ENCODE results near the gene TCEAL7. TPM values are rescaled to one million over a fixed set of nuclear protein-coding genes. Genes with fewer than 3 reads are reported as not detected.

Gene TCEAL7
- total RNA-seq (1 to 10 TPM in 1 of 2 donors, under 1 TPM in 1; 0.59 to 1.1 TPM), polyA plus RNA-seq (under 1 TPM; 0.49 to 0.54 TPM)

GRCh38 chrX:103329991-103330390 is at the start of gene TCEAL7:
TSS of gene TCEAL7 (plus strand) at chrX:103330239. CDS start at chrX:103331404, 1,165 bp downstream.
- DNase-seq (ENCODE audit: low spot score), result no peak
- H3K27me3 ChIP-seq (ENCODE audit: control insufficient read depth in 4 of 4, insufficient read depth in 4 of 4, low read length in 3 of 4), result peaks cover 0 to 3% (median 0%) of the 10 kb centered on the region in 4 donors
- H3K4me1 ChIP-seq (ENCODE audit: control insufficient read depth in 4 of 4, insufficient read depth in 4 of 4, low read length in 3 of 4), result no peaks in the 10 kb centered on the region
- no peaks in the 10 kb centered on the region for H3K9me3 ChIP-seq (ENCODE audit: control insufficient read depth in 4 of 4, low read length in 3 of 4)
- H3K36me3 ChIP-seq (ENCODE audit: control insufficient read depth in 4 of 4, insufficient read depth in 3 of 4, low read depth in 1 of 4, low read length in 3 of 4), result no peaks in the 10 kb centered on the region
- H3K4me3 ChIP-seq (ENCODE audit: low read depth in 1 of 3, low read length in 3 of 3), result no peak within 1 kb of the TSS
- H3K27ac ChIP-seq (ENCODE audit: low read depth in 1 of 2, low read length in 2 of 2), result no peak within 1 kb of the TSS
- TF ChIP-seq FOXA1 (IDR thresholded peaks at IDR 0.05), result no peak
- TF ChIP-seq TAF1 (conservative IDR thresholded peaks at IDR 0.05), result no peak
- TF ChIP-seq FOXA2 (IDR thresholded peaks at IDR 0.05), result no peak
- TF ChIP-seq ATF3 (IDR thresholded peaks at IDR 0.05), result no peak
- no peak for TF ChIP-seq NR2F2 (IDR thresholded peaks at IDR 0.05)
- TF ChIP-seq JUND (IDR thresholded peaks at IDR 0.05), result no peak
- TF ChIP-seq, protein P1, sequence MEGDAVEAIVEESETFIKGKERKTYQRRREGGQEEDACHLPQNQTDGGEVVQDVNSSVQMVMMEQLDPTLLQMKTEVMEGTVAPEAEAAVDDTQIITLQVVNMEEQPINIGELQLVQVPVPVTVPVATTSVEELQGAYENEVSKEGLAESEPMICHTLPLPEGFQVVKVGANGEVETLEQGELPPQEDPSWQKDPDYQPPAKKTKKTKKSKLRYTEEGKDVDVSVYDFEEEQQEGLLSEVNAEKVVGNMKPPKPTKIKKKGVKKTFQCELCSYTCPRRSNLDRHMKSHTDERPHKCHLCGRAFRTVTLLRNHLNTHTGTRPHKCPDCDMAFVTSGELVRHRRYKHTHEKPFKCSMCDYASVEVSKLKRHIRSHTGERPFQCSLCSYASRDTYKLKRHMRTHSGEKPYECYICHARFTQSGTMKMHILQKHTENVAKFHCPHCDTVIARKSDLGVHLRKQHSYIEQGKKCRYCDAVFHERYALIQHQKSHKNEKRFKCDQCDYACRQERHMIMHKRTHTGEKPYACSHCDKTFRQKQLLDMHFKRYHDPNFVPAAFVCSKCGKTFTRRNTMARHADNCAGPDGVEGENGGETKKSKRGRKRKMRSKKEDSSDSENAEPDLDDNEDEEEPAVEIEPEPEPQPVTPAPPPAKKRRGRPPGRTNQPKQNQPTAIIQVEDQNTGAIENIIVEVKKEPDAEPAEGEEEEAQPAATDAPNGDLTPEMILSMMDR (IDR thresholded peaks at IDR 0.05; ENCODE audit: low read depth, low read length, missing input control), result no peak
- TF ChIP-seq HNF4G (IDR thresholded peaks at IDR 0.05), result no peak
- no peak for TF ChIP-seq EGR1 (IDR thresholded peaks at IDR 0.05; ENCODE audit: low read depth in 2 of 2)
- TF ChIP-seq YY1 (IDR thresholded peaks at IDR 0.05), result no peak
- no peak for TF ChIP-seq RAD21 (IDR thresholded peaks at IDR 0.05)
- TF ChIP-seq, protein P2, sequence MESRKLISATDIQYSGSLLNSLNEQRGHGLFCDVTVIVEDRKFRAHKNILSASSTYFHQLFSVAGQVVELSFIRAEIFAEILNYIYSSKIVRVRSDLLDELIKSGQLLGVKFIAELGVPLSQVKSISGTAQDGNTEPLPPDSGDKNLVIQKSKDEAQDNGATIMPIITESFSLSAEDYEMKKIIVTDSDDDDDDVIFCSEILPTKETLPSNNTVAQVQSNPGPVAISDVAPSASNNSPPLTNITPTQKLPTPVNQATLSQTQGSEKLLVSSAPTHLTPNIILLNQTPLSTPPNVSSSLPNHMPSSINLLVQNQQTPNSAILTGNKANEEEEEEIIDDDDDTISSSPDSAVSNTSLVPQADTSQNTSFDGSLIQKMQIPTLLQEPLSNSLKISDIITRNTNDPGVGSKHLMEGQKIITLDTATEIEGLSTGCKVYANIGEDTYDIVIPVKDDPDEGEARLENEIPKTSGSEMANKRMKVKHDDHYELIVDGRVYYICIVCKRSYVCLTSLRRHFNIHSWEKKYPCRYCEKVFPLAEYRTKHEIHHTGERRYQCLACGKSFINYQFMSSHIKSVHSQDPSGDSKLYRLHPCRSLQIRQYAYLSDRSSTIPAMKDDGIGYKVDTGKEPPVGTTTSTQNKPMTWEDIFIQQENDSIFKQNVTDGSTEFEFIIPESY (IDR thresholded peaks at IDR 0.05), result no peak
- TF ChIP-seq GABPA (IDR thresholded peaks at IDR 0.05 in 1 of 2, conservative IDR thresholded peaks at IDR 0.05 in 1 of 2), result no peak
- no peak for TF ChIP-seq HNF4A (conservative IDR thresholded peaks at IDR 0.05)
- TF ChIP-seq SP1 (IDR thresholded peaks at IDR 0.05), result no peak
- no peak for TF ChIP-seq MAX (IDR thresholded peaks at IDR 0.05)
- no peak for TF ChIP-seq RXRA (IDR thresholded peaks at IDR 0.05)
- no peak for TF ChIP-seq REST (IDR thresholded peaks at IDR 0.05)
- H3K9ac ChIP-seq (ENCODE audit: low read depth in 1 of 2, low read length in 2 of 2), result no peak within 1 kb of the TSS
- 53% methylated on average over 10 of the region's 11 CpGs for WGBS
